Cardiac atrium fibroblast (primary cell): ENCODE data around the gene INPP5D. TPM values are rescaled to one million over a fixed set of nuclear protein-coding genes. Genes with fewer than 3 reads are reported as not detected.

Source experiments
- total RNA-seq: library from RNA; depleted of rRNA; stranded (reverse); fragments of >200 nt; gene quantifications from 2 replicates; pipeline ENCODE4 v1.2.3, GENCODE V29; 2015

The INPP5D gene
- 0.16 and 0.18 TPM in 2 replicates for total RNA-seq

DNA sequence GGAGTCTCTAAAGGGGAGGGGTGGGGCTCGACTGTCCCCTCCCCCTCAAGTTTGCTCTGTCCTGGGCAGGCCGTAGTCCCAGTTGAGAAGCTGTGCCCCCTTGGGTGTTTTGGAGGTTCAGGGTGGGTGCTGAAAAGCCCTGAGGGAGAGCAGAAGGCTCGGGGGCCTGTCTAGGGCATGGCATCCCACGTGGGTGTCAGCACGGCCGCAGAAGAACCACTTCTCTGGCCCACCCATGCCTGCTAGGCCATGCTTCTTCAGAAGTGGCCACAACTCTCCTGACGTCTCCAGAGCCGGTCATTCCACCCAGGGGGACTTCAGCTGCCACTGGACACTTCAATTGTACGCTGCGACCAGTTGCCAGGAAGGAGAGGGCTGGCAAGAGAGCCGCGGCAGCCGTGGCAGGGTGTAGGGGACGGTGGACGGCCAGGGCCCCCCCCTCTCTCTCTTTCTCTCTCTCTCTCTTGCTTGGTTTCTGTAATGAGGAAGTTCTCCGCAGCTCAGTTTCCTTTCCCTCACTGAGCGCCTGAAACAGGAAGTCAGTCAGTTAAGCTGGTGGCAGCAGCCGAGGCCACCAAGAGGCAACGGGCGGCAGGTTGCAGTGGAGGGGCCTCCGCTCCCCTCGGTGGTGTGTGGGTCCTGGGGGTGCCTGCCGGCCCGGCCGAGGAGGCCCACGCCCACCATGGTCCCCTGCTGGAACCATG is at the start of gene INPP5D:
INPP5D (plus strand) TSS at position 546 of the 704 bp plus-strand sequence; CDS start at position 683, 137 bp downstream.

DNA sequence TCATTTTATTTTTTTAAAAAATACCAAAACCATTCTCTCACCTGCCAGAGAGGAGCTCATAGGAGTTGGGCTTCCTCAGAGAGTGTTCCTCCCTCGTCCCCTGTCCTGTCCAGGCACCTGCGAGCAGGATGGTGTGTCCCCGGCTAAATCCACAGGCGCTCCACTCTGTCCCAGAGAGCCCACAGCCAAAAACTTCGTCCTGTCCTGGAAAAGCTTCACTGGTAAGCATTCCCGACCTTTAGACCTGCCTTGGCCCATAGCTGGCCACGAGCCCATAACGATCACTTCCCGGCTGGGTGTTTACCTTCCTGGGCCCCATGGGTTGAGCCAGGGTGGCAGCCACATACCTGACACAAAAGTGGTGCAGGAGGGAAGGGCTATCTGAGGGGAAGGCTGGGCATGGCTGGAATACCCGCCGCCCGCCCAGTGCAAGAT is 47.1 kb upstream of the INPP5D start, which contains the start of gene NGEF:
NGEF (minus strand) TSS at position 230 of the 435 bp plus-strand sequence. CDS start 38,366 bp downstream, outside the sequence.

DNA sequence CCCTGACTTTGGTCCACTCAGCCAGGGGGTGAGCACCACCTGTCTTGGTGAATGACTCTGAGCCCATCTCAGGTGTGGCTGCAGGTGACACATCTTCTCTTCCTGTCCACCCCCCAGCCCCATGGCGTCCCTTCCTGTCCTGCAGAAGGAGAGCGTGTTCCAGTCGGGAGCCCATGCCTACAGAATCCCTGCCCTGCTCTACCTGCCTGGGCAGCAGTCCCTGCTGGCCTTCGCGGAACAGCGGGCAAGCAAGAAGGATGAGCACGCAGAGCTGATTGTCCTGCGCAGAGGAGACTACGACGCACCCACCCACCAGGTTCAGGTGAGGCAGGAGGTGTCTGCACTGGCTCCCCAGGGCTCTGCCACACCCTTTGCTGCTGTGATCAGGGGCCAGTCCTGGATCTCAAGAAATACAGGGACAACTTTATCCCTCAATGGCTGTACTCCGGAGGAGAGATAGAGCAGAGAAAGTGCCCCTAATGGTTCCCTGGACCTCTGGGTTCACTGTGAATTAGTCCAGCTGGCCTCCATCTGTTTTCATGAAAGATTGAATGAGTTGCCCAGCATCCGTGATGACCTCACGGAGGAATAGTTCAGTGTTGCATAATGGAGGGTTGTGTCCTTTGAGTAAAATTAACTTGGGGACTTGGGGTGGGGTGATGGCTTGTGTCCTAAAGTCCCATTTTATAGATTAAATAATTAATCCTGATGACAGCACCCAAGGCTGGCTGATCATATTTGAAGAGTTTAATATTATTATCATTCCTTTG is 27.4 kb upstream of the INPP5D start, which contains the start of gene NEU2:
NEU2 (plus strand) TSS at position 122 of the 770 bp plus-strand sequence; CDS start at position 122, 0 bp downstream.

GRCh38 chr2:233251306-233252116 is 191.4 kb downstream of the INPP5D start, which contains the start of gene ATG16L1:
Gene ATG16L1, plus strand, starts transcription at chr2:233251673. Its CDS starts 155 bp downstream, at chr2:233251828.

Other genes starting within 250 kb of the INPP5D start
- not detected in 2 replicates for gene SNORC, start 190.1 kb upstream of the INPP5D start, total RNA-seq
- gene NGEF, start 47.1 kb upstream of the INPP5D start, total RNA-seq = 0.32 and 0.72 TPM in 2 replicates
- gene NEU2, start 27.7 kb upstream of the INPP5D start, total RNA-seq = not detected in 2 replicates
- gene ATG16L1, start 191.3 kb downstream of the INPP5D start, total RNA-seq = 15.4 and 28.5 TPM in 2 replicates
- gene SAG, start 247.5 kb downstream of the INPP5D start, total RNA-seq = not detected in 2 replicates